HepG2 (cell line): ENCODE data around the gene KCNQ1OT1. TPM values are rescaled to one million over a fixed set of nuclear protein-coding genes. Genes with fewer than 3 reads are reported as not detected.

Experiments used
- CBX5 ChIP-seq: sonication (generic); formaldehyde crosslinking; IDR thresholded peaks from 2 replicates; pipeline ENCODE4 v1.4.0; 2020; ENCODE audit warnings: missing genetic modification reagents, borderline replicate concordance
- HDAC2 ChIP-seq: sonication (generic); formaldehyde crosslinking; IDR thresholded peaks from 2 replicates; pipeline ENCODE4 v1.4.0; 2020; ENCODE audit warnings: missing genetic modification reagents
- HNRNPH1 ChIP-seq: fragments of 200-400 bp; formaldehyde crosslinking; optimal IDR thresholded peaks from 2 replicates; pipeline ENCODE3; 2017; ENCODE audit warnings: mild to moderate bottlenecking, low read depth, low read length
- MAFK ChIP-seq, 2 experiments: IDR thresholded peaks in 1 of 2; conservative IDR thresholded peaks in 1 of 2; 2 replicates each; pipeline ENCODE4 v1.6.1; 2011; ENCODE audit warnings: improper control_type of control experiment in 2 of 2, low read length in 2 of 2
- MED13 ChIP-seq: sonication (generic); formaldehyde crosslinking; IDR thresholded peaks from 2 replicates; pipeline ENCODE4 v1.5.0; 2020; ENCODE audit warnings: missing genetic modification reagents
- MIER3 ChIP-seq: IDR thresholded peaks from 2 replicates; pipeline ENCODE4 v1.6.1; 2016; ENCODE audit warnings: missing compliant biosample characterization, borderline replicate concordance
- MIXL1 ChIP-seq: IDR thresholded peaks from 2 replicates; pipeline ENCODE4 v1.6.1; 2016
- MZF1 ChIP-seq: sonication (generic); formaldehyde crosslinking; IDR thresholded peaks from 2 replicates; pipeline ENCODE4 v1.8.1; 2023; ENCODE audit warnings: mild to moderate bottlenecking, missing genetic modification reagents, borderline replicate concordance
- NCOR1 ChIP-seq: fragments of 200-600 bp; sonication (generic); IDR thresholded peaks from 2 replicates; pipeline ENCODE4 v1.7.0; 2017; ENCODE audit warnings: antibody characterized with exemption, low read length, borderline replicate concordance
- PLRG1 ChIP-seq: fragments of 450-650 bp; conservative IDR thresholded peaks from 2 replicates; pipeline ENCODE4 v1.6.1; 2016
- RAD51 ChIP-seq: fragments of 450-650 bp; IDR thresholded peaks from 2 replicates; pipeline ENCODE4 v1.6.1; 2016; ENCODE audit warnings: borderline replicate concordance
- SNRNP70 ChIP-seq: fragments of 200-400 bp; formaldehyde crosslinking; IDR thresholded peaks from 2 replicates; pipeline ENCODE4 v1.6.1; 2017; ENCODE audit warnings: mild to moderate bottlenecking, low read depth, low read length, moderate library complexity
- SOX6 ChIP-seq, 2 experiments: fragments of 450-650 bp in 1 of 2; sonication (generic) in 1 of 2; formaldehyde crosslinking in 1 of 2; IDR thresholded peaks; 2 replicates each; pipeline versions ENCODE4 v1.4.0 to v1.6.1; 2017 to 2020; ENCODE audit warnings: antibody characterized with exemption in 1 of 2, mild to moderate bottlenecking in 1 of 2, missing genetic modification reagents in 1 of 2
- TBX3 ChIP-seq: fragments of 450-650 bp; IDR thresholded peaks from 2 replicates; pipeline ENCODE4 v1.6.1; 2017; ENCODE audit warnings: antibody characterized with exemption, mild to moderate bottlenecking, inconsistent platforms, borderline replicate concordance
- WIZ ChIP-seq: sonication (generic); formaldehyde crosslinking; IDR thresholded peaks from 2 replicates; pipeline ENCODE4 v1.5.1; 2020; ENCODE audit warnings: mild to moderate bottlenecking, missing genetic modification reagents
- YEATS2 ChIP-seq: sonication (generic); formaldehyde crosslinking; IDR thresholded peaks from 2 replicates; pipeline ENCODE4 v1.4.0; 2020; ENCODE audit warnings: missing genetic modification reagents, borderline replicate concordance
- ZNF20 ChIP-seq: sonication (generic); formaldehyde crosslinking; IDR thresholded peaks from 2 replicates; pipeline ENCODE4 v1.4.0; 2020; ENCODE audit warnings: mild to moderate bottlenecking, moderate library complexity, missing genetic modification reagents
- ZNF274 ChIP-seq: sonication (generic); formaldehyde crosslinking; IDR thresholded peaks from 2 replicates; pipeline ENCODE4 v1.5.1; 2020; ENCODE audit warnings: mild to moderate bottlenecking, missing genetic modification reagents
- ZNF567 ChIP-seq: sonication (generic); formaldehyde crosslinking; IDR thresholded peaks from 2 replicates; pipeline ENCODE4 v1.8.1; 2023; ENCODE audit warnings: mild to moderate bottlenecking, missing genetic modification reagents, borderline replicate concordance
- ZNF879 ChIP-seq: sonication (generic); formaldehyde crosslinking; IDR thresholded peaks from 2 replicates; pipeline ENCODE4 v1.8.1; 2023; ENCODE audit warnings: missing genetic modification reagents
- polyA plus RNA-seq, 8 experiments: library from polyadenylated mRNA; depleted of rRNA in 3 of 8; stranded (reverse) in 7 of 8; unstranded in 1 of 8; fragments of >200 nt; fragmentation: Illumina TruSeq in 4 of 8; extraction: Trizol in 4 of 8; gene quantifications; 2 replicates each; pipeline versions ENCODE4 v1.2.1 to v1.2.3, GENCODE V29; 2011 to 2016; ENCODE audit warnings: low read depth in 4 of 8, missing spikeins in 1 of 8, mixed read lengths in 1 of 8; ENCODE audit not compliant: insufficient read depth in 1 of 8
- total RNA-seq, 5 experiments: library from RNA; depleted of rRNA; stranded (reverse); fragments of >200 nt; fragmentation: Illumina TruSeq; extraction: Trizol; gene quantifications; 2 replicates each; pipeline ENCODE4 v1.2.3, GENCODE V29; 2016; ENCODE audit warnings: low read depth in 1 of 5
- TF ChIP-seq, protein P1 (sequence below): sonication (generic); formaldehyde crosslinking; IDR thresholded peaks from 2 replicates; pipeline ENCODE4 v1.4.0; 2020; ENCODE audit warnings: missing genetic modification reagents, borderline replicate concordance
- TF ChIP-seq, protein P2 (sequence below): sonication (generic); formaldehyde crosslinking; IDR thresholded peaks from 2 replicates; pipeline ENCODE4 v1.4.0; 2020; ENCODE audit warnings: mild to moderate bottlenecking, missing genetic modification reagents

The KCNQ1OT1 gene
- total and polyA plus RNA-seq, 2 of the 13 experiments (the other 11 are each of a cell fraction or from before 2014, with no cell fraction given): 1.3 to 18.9 TPM

DNA sequence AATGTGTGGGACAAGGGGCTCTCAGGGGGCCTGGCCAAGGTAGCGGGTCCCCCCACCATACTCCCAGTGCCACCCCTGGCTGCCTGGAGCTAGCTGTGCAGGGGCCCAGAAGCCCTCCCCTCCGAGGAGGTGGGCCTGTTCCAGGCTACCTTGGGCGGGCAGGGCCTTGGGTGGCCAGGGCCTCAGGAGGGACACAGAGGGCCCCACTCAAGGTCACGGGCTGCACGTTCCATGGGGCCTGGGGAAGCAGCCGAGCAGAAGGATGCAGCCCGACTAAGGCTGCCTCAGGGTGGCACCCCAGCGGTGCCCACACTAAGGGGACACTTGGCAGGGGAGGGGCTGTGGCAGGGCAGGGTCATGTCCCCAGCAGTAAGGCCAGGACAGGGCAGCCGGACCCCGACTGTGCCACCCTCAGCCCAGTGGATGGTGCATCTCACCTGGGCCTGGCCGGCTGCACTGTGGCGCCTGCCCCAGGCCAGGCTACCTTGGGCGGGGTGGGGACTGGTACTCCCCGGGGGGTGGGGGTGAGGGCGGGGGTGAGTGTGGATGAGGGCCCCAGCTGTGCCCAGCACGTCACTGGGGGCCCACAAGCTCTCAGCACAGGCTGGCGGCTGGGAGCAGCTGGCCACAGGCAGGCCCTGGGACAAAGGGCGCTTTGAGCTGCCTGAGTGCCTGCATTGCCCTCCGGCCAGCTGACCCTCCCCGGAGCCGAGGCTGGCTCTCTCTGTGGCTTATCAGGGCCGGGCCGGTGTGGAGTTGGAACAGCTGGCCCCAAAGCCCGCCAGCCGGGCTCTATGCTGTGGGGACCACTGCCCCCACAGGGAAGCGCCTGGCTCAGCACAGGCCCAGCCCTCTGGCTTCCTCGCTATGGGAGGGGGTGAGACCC, 137.9 kb downstream of the KCNQ1OT1 start (continued):
- no peak for TF ChIP-seq SOX6 (IDR thresholded peaks at IDR 0.05)
- peak; percentile 44; the same call in 1 of the 2 replicates for TF ChIP-seq SOX6 (CRISPR knock-in tag; IDR thresholded peaks at IDR 0.05)
- TF ChIP-seq HNRNPH1: no peak
- TF ChIP-seq ZNF879 (CRISPR knock-in tag): no peak
- no peak for TF ChIP-seq HDAC2 (CRISPR knock-in tag)
- TF ChIP-seq RAD51: no peak
- TF ChIP-seq, protein P1, sequence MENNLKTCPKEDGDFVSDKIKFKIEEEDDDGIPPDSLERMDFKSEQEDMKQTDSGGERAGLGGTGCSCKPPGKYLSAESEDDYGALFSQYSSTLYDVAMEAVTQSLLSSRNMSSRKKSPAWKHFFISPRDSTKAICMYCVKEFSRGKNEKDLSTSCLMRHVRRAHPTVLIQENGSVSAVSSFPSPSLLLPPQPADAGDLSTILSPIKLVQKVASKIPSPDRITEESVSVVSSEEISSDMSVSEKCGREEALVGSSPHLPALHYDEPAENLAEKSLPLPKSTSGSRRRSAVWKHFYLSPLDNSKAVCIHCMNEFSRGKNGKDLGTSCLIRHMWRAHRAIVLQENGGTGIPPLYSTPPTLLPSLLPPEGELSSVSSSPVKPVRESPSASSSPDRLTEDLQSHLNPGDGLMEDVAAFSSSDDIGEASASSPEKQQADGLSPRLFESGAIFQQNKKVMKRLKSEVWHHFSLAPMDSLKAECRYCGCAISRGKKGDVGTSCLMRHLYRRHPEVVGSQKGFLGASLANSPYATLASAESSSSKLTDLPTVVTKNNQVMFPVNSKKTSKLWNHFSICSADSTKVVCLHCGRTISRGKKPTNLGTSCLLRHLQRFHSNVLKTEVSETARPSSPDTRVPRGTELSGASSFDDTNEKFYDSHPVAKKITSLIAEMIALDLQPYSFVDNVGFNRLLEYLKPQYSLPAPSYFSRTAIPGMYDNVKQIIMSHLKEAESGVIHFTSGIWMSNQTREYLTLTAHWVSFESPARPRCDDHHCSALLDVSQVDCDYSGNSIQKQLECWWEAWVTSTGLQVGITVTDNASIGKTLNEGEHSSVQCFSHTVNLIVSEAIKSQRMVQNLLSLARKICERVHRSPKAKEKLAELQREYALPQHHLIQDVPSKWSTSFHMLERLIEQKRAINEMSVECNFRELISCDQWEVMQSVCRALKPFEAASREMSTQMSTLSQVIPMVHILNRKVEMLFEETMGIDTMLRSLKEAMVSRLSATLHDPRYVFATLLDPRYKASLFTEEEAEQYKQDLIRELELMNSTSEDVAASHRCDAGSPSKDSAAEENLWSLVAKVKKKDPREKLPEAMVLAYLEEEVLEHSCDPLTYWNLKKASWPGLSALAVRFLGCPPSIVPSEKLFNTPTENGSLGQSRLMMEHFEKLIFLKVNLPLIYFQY (CRISPR knock-in tag): no peak
- TF ChIP-seq MZF1 (CRISPR knock-in tag): no peak
- no peak for TF ChIP-seq TBX3
- no peak for TF ChIP-seq ZNF274 (CRISPR knock-in tag)
- TF ChIP-seq WIZ (CRISPR knock-in tag): 0 out of 2 replicates have a peak, but pooled peaks have one; percentile 52
- no peak for TF ChIP-seq MAFK (conservative IDR thresholded peaks at IDR 0.05 in 1 of 2, IDR thresholded peaks at IDR 0.05 in 1 of 2; ENCODE audit: low read length in 2 of 2)
- TF ChIP-seq, protein P2, sequence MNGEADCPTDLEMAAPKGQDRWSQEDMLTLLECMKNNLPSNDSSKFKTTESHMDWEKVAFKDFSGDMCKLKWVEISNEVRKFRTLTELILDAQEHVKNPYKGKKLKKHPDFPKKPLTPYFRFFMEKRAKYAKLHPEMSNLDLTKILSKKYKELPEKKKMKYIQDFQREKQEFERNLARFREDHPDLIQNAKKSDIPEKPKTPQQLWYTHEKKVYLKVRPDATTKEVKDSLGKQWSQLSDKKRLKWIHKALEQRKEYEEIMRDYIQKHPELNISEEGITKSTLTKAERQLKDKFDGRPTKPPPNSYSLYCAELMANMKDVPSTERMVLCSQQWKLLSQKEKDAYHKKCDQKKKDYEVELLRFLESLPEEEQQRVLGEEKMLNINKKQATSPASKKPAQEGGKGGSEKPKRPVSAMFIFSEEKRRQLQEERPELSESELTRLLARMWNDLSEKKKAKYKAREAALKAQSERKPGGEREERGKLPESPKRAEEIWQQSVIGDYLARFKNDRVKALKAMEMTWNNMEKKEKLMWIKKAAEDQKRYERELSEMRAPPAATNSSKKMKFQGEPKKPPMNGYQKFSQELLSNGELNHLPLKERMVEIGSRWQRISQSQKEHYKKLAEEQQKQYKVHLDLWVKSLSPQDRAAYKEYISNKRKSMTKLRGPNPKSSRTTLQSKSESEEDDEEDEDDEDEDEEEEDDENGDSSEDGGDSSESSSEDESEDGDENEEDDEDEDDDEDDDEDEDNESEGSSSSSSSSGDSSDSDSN (CRISPR knock-in tag): peak; percentile 98
- no peak for TF ChIP-seq SNRNP70
- no peak for TF ChIP-seq MED13 (CRISPR knock-in tag)
- no peak for TF ChIP-seq MIXL1 (CRISPR knock-in tag)
- TF ChIP-seq MIER3 (CRISPR knock-in tag): peak; percentile 49; the same call in 1 of the 2 replicates
- no peak for TF ChIP-seq CBX5
- TF ChIP-seq ZNF567 (CRISPR knock-in tag): no peak
- TF ChIP-seq YEATS2 (CRISPR knock-in tag): peak; percentile 26; the same call in 1 of the 2 replicates
- no peak for TF ChIP-seq PLRG1
- no peak for TF ChIP-seq ZNF20 (CRISPR knock-in tag)
- TF ChIP-seq NCOR1: no peak
